Caco-2 (cell line): Measurements from ENCODE around the gene MSMB. TPM values are rescaled to one million over a fixed set of nuclear protein-coding genes. Genes with fewer than 3 reads are reported as not detected.

ENCODE experiments used
- BruUV-seq: library from RNA; stranded (reverse); fragments of 400-500 nt; replicated peaks from 2 replicates; lab custom pipeline; 2021; lab: Mats Ljungman, UMichigan
- CTCF ChIA-PET: fragments of 300-600 bp; sonication (Branson Sonifier 250); formaldehyde crosslinking; loops from one replicate; lab custom pipeline; 2022; ENCODE audit warnings: antibody characterized with exemption; lab: Charles Lee
- POLR2A ChIA-PET: fragments of 300-600 bp; sonication (Branson Sonifier 250); formaldehyde crosslinking; loops from one replicate; lab custom pipeline; 2022; ENCODE audit warnings: antibody characterized with exemption; lab: Charles Lee
- DNase-seq, 2 experiments: peaks; one replicate each; pipeline versions ENCODE4 v3.0.0 to v3.0.0-alpha.2; 2020 to 2022
- H3K27me3 ChIP-seq: replicated peaks from 2 replicates; pipeline ENCODE4 v1.6.0; 2011; ENCODE audit warnings: low read length; ENCODE audit not compliant: control insufficient read depth, insufficient read depth
- H3K36me3 ChIP-seq: 2 replicates; pipeline ENCODE4 v1.5.1; 2011; ENCODE audit warnings: low read length; ENCODE audit not compliant: control insufficient read depth, insufficient read depth
- H3K4me1 ChIP-seq: fragments of 250-450 bp; sonication (Bioruptor Pico); 2 replicates; pipeline ENCODE4 v1.5.1; 2020; ENCODE audit warnings: mild to moderate bottlenecking
- H3K4me3 ChIP-seq: 2 replicates; pipeline ENCODE4 v1.5.1; 2011; ENCODE audit warnings: low read depth, mild to moderate bottlenecking, control low read depth, low read length
- H3K9me3 ChIP-seq: fragments of 250-450 bp; sonication (Bioruptor Pico); 2 replicates; pipeline ENCODE4 v1.5.1; 2020; ENCODE audit warnings: mild to moderate bottlenecking, moderate library complexity
- H3K27ac Mint-ChIP-seq: one replicate; pipeline ENCODE4 v1.8.0; 2022; ENCODE audit warnings: mixed read lengths; ENCODE audit not compliant: unreplicated experiment
- H3K27me3 Mint-ChIP-seq: one replicate; pipeline ENCODE4 v1.8.0; 2022; ENCODE audit warnings: mixed read lengths; ENCODE audit not compliant: insufficient read depth, unreplicated experiment
- H3K36me3 Mint-ChIP-seq: one replicate; pipeline ENCODE4 v1.8.0; 2022; ENCODE audit warnings: mild to moderate bottlenecking, mixed read lengths; ENCODE audit not compliant: insufficient read depth, unreplicated experiment
- H3K4me1 Mint-ChIP-seq: one replicate; pipeline ENCODE4 v1.8.0; 2022; ENCODE audit warnings: low read depth, mixed read lengths; ENCODE audit not compliant: unreplicated experiment
- H3K4me3 Mint-ChIP-seq: one replicate; pipeline ENCODE4 v1.8.0; 2022; ENCODE audit warnings: mild to moderate bottlenecking, moderate library complexity, mixed read lengths; ENCODE audit not compliant: unreplicated experiment
- H3K9me3 Mint-ChIP-seq: one replicate; pipeline ENCODE4 v1.8.0; 2022; ENCODE audit warnings: mixed read lengths; ENCODE audit not compliant: unreplicated experiment
- intact Hi-C: fragments of 100-400 bp; cut with micrococcal nuclease; formaldehyde crosslinking; loops from one replicate; pipeline ENCODE4 v1.10.0; 2022; ENCODE audit not compliant: unreplicated experiment
- total RNA-seq: library from RNA; stranded (reverse); gene quantifications from 2 replicates; pipeline ENCODE4 v1.2.3, GENCODE V29; 2022
- TF ChIP-seq, protein P1 (sequence below), 2 experiments: fragments of 200-600 bp in 1 of 2; IDR thresholded peaks; 1 replicate in 1 of 2; 2 replicates in 1 of 2; pipeline versions ENCODE4 v1.5.1 to v1.8.0; 2011 to 2022; ENCODE audit warnings: antibody characterized with exemption in 1 of 2, control low read depth in 1 of 2, inconsistent platforms in 1 of 2, low read depth in 1 of 2, low read length in 1 of 2, mild to moderate bottlenecking in 1 of 2, moderate library complexity in 1 of 2; ENCODE audit not compliant: insufficient read depth in 1 of 2, severe bottlenecking in 1 of 2, unreplicated experiment in 1 of 2

MSMB gene
- total RNA-seq, 1 experiment from 2014 or later = 0.84 TPM

DNA sequence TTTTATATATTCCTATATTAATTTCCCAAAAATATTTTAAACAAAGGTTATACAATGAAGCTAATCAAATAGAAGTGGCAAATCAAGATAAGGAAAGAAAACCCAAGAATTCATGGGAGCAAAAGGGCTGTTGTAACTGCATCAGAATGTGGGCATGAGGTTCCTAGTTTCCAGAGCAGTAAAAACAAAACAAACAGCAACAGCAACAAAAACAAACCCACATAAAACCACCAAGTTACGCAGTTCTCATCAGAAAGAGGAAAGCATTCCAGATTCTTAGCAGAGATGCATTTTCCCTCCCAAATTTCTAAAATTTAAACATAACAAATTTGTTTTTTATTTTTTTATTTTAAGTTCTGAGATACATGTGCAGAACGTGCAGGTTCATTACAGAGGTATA lies 34.8 kb upstream of the MSMB start:
- no TSS peak for BruUV-seq
- Histone ChIP-seq H3K4me1 (peaks cover 5% of the 10 kb centered on the region; the same call in 1 of the 2 replicates), H3K9me3 (no peaks in the 10 kb centered on the region), H3K4me3 (no peak overlapping the region), H3K36me3 (no peaks in the 10 kb centered on the region), H3K27me3 (no peaks in the 10 kb centered on the region)
- no peaks in the 10 kb centered on the region for H3K27me3 Mint-ChIP-seq
- ChIA-PET CTCF (no interaction called here), POLR2A (no interaction called here)
- H3K4me1 Mint-ChIP-seq = peaks cover 1% of the 10 kb centered on the region
- intact Hi-C loops = no loop called here
- H3K4me3 Mint-ChIP-seq = no peak overlapping the region
- no peak overlapping the region for H3K27ac Mint-ChIP-seq
- TF ChIP-seq, protein P1, sequence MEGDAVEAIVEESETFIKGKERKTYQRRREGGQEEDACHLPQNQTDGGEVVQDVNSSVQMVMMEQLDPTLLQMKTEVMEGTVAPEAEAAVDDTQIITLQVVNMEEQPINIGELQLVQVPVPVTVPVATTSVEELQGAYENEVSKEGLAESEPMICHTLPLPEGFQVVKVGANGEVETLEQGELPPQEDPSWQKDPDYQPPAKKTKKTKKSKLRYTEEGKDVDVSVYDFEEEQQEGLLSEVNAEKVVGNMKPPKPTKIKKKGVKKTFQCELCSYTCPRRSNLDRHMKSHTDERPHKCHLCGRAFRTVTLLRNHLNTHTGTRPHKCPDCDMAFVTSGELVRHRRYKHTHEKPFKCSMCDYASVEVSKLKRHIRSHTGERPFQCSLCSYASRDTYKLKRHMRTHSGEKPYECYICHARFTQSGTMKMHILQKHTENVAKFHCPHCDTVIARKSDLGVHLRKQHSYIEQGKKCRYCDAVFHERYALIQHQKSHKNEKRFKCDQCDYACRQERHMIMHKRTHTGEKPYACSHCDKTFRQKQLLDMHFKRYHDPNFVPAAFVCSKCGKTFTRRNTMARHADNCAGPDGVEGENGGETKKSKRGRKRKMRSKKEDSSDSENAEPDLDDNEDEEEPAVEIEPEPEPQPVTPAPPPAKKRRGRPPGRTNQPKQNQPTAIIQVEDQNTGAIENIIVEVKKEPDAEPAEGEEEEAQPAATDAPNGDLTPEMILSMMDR (IDR thresholded peaks at IDR 0.05; ENCODE audit: insufficient read depth in 1 of 2, low read depth in 1 of 2, low read length in 1 of 2, severe bottlenecking in 1 of 2, unreplicated experiment in 1 of 2) = no peak
- DNase-seq = no peak
- no peaks in the 10 kb centered on the region for H3K9me3 Mint-ChIP-seq
- H3K36me3 Mint-ChIP-seq = no peaks in the 10 kb centered on the region

DNA sequence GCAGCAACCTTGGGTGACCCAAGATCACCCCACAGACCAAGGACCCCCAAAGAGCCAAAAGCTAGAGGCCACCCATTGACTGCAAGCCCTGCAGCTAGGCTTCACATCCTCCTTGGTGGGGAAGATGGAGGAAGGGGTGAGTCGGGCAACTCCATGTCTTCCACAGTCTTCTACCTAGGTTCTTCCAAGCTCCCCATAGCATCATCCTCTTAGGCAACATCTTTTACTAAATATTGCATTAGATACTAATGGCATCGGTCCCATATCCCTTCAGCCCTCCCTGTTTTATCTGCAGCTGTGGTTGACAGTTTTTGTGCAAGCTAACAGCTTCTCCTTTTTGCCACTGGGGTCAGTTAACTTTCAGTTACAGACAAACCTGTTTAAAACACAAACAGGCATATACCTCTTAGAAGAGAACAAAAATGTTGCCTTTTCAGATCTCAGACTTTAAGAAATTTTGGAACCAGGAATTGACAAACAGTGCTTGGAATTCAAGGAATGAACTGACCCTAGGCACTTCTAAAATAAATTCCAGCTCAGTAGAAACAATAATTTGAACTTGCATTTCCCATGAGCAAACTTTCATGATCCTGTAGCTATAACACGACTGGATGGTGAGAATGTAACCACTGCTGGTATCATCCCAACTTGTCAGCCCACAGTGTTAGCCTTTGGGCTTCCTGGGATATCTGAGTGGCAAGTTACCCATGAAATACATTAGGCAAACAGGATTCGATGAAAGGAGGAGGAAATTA lies 33.9 kb upstream of the MSMB start:
- intact Hi-C loops = no loop called here
- H3K4me3 Mint-ChIP-seq = no peak overlapping the region
- no peak for DNase-seq
- Histone ChIP-seq H3K27me3 (no peaks in the 10 kb centered on the region), H3K4me3 (no peak overlapping the region), H3K4me1 (peaks cover 8% of the 10 kb centered on the region; the same call in 1 of the 2 replicates), H3K9me3 (no peaks in the 10 kb centered on the region), H3K36me3 (no peaks in the 10 kb centered on the region)
- POLR2A ChIA-PET = no interaction called here
- CTCF ChIA-PET = interaction anchor here (0.9 kb wide), 1 partner anchor 16 kb away, joined by 4 read pairs; no protein-coding TSS in a partner anchor
- TF ChIP-seq, protein P1 (IDR thresholded peaks at IDR 0.05; ENCODE audit: insufficient read depth in 1 of 2, low read depth in 1 of 2, low read length in 1 of 2, severe bottlenecking in 1 of 2, unreplicated experiment in 1 of 2) = no peak
- H3K36me3 Mint-ChIP-seq = no peaks in the 10 kb centered on the region
- no TSS peak for BruUV-seq
- no peaks in the 10 kb centered on the region for H3K9me3 Mint-ChIP-seq
- peaks cover 6% of the 10 kb centered on the region for H3K4me1 Mint-ChIP-seq
- H3K27ac Mint-ChIP-seq = no peak overlapping the region
- no peaks in the 10 kb centered on the region for H3K27me3 Mint-ChIP-seq

DNA sequence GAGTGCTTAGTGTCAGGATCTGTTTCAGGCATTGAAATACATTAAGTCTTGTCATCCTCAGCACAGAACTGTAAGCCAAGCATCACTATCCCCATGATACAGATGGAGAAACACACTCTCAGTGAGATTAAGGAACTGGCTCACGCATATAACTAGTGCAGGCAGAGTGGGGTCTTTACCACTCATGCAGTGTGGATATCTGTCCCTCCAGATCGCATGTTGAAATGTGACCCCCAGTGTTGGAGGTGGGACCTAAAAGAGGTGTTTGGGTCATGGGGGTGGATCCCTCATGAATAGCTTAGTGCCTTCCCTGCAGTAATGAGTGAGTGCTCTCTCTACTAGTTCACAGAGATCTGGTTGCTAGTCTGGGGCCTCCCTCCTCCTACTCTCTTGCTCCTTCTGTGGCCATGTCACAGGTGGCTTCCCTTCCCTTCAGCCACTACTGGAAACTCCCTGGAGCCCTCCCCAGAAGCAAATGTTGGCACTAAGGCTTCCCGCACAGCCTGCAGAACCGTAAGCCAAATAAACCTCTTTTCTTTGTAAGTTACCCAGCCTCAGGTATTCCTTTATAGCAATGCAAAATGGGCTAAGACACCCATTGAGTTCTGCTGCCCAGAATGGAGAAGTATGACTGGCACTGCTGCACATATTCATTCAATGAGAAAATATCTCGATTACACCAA lies 31.8 kb upstream of the MSMB start:
- TF ChIP-seq, protein P1 (IDR thresholded peaks at IDR 0.05; ENCODE audit: insufficient read depth in 1 of 2, low read depth in 1 of 2, low read length in 1 of 2, severe bottlenecking in 1 of 2, unreplicated experiment in 1 of 2) = no peak
- H3K4me1 Mint-ChIP-seq = peaks cover 6% of the 10 kb centered on the region
- H3K36me3 Mint-ChIP-seq = no peaks in the 10 kb centered on the region
- no peaks in the 10 kb centered on the region for H3K9me3 Mint-ChIP-seq
- Histone ChIP-seq H3K4me3 (no peak overlapping the region), H3K4me1 (peaks cover 8% of the 10 kb centered on the region; the same call in 1 of the 2 replicates), H3K9me3 (no peaks in the 10 kb centered on the region), H3K36me3 (no peaks in the 10 kb centered on the region), H3K27me3 (no peaks in the 10 kb centered on the region)
- H3K4me3 Mint-ChIP-seq = no peak overlapping the region
- no TSS peak for BruUV-seq
- ChIA-PET POLR2A (no interaction called here), CTCF (interaction anchor here (0.7 to 1.0 kb wide), 2 partner anchors 26 to 46 kb away, joined by 3 to 5 read pairs; no protein-coding TSS in a partner anchor)
- DNase-seq = no peak
- H3K27me3 Mint-ChIP-seq = no peaks in the 10 kb centered on the region
- no peak overlapping the region for H3K27ac Mint-ChIP-seq
- intact Hi-C loops = loop anchor here (2.0 kb wide), 1 partner anchor 13 kb away; no protein-coding TSS in a partner anchor
